Fibroblast of mammary gland (primary cell): ENCODE results near the gene PATE1.
"Not testable (repeated sequence)": the region's sequence is repeated elsewhere in the genome, so short reads cannot be mapped to it uniquely, and the experiment has no call there.

ENCODE experiments used
- DNase-seq: peaks from one replicate; pipeline ENCODE4 v3.0.0-alpha.2; 2010; ENCODE audit warnings: low read depth
- H3K4me3 ChIP-seq: 2 replicates; pipeline ENCODE4 v1.5.1; 2011; ENCODE audit warnings: low read depth, mild to moderate bottlenecking, low read length, moderate library complexity; ENCODE audit not compliant: control insufficient read depth
- CTCF ChIP-seq: conservative IDR thresholded peaks from 2 replicates; pipeline ENCODE4 v1.5.1; 2011; ENCODE audit warnings: low read depth, low read length, inconsistent platforms; ENCODE audit not compliant: control insufficient read depth, insufficient read depth

Gene PATE1

DNA sequence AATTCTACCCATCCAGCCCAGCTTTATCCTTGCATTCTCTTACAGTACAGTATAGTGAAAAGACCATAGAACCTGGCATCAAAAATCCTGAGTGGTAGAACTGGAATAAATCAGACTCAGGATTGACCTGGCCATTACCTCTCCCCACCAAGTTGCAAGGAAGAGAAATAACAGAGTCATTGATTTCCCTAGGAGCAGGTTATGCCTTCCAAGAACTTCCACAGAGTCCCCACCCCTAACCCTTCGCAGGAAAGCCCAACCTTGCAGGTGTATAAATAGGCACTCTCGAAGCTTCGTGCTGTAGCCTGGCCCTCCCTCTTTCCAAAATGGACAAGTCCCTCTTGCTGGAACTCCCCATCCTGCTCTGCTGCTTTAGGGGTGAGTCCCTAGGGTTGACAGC, at the start of gene PATE1:
TSS of gene PATE1 (plus strand) at position 301 of the 400 bp plus-strand sequence. CDS start at position 327, 26 bp downstream.
- no peak within 1 kb of the TSS for H3K4me3 ChIP-seq
- TF ChIP-seq CTCF = no peak
- DNase-seq = no peak

DNA sequence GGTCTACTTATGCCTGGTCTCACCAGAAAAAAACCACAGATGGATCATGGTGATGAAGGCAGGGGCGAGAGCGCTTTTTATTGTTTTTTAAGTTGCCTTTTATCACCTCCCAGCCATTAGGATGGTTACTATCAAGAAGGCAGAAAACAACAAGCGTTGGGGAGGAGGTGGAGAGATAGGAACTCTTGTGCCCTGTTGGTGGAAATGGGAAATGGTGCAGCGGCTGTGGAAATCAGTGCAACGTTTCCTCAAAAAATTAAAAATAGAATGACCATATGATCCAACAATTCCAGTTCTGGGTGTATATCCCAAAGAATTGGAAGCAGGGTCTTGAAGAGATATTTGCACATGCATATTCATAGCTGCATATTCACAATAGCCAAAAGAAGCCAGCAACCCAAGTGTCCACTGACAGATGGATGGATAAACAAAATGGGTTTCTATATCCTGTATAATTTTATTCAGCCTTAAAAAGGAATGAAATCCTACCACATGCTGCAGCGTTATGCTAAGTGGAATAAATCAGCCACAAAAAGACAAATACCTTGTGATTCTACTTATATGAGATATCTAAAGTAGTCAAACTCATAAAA, 45.0 kb upstream of the PATE1 start:
- no peak overlapping the region for H3K4me3 ChIP-seq
- TF ChIP-seq CTCF = no peak
- no peak for DNase-seq

GRCh38 chr11:125701858-125702621, 44.0 kb upstream of the PATE1 start:
- no peak overlapping the region for H3K4me3 ChIP-seq
- TF ChIP-seq CTCF = no peak
- no peak for DNase-seq

DNA sequence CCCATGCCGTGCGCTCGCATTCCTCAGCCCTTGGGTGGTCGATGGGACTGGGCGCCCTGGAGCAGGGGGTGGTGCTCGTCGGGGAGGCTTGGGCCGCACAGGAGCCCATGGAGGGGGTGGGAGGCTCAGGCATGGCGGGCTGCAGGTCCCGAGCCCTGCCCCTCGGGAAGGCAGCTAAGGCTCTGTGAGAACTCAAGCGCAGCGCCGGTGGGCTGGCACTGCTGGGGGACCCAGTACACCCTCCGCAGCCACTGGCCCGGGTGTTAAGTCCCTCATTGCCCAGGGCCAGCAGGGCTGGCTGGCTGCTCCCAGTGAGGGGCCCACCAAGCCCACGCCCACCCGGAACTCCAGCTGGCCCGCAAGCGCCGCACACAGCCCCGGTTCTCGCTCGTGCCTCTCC, 41.4 kb upstream of the PATE1 start:
- not testable (repeated sequence) for H3K4me3 ChIP-seq, DNase-seq

GRCh38 chr11:125720781-125721180, 25.3 kb upstream of the PATE1 start:
- peak; percentile 21 for DNase-seq
- no peak for TF ChIP-seq CTCF
- H3K4me3 ChIP-seq = no peak overlapping the region

DNA sequence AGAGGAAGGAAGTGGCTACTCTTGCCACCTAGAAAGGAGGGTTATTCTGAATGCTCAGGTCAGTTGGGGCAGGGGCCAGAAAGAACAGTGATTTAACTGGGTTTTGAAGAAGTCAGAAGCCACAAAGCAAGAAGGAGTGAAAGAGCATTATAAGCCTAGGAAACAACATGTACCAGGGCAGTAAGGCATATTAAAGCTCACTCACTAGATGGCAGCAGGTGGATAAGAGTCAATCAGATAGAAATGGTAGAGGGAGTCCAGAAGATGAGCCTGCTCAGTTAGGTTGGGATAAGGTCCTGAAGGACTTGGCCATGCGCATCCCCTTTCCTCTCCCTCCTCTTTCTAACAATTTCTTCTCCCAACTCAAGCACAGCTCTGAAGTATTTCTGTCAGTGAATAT, 22.0 kb upstream of the PATE1 start:
- H3K4me3 ChIP-seq = no peak overlapping the region
- peak; percentile 10 for DNase-seq
- peak; percentile 13 for TF ChIP-seq CTCF

DNA sequence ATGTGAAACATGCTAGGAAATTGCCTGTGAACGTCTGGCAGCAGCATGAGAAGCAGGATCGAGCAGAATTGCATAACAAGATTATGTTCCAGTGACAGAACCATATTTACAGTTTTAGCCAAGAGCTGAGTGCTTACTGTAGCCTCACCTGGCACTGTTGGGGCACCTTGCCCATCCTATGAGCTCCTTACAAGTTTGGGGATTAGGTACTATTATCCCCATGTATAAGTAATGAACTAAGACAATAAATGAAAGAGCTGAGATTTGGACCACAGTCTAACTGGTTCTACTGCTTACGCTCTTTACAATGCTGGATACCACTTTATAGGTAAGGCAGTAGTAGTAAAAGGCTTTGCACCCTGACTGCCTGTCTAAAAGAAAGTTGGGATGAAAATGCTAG, 17.1 kb upstream of the PATE1 start:
- TF ChIP-seq CTCF = no peak
- DNase-seq = no peak
- no peak overlapping the region for H3K4me3 ChIP-seq
